Esophagus muscularis mucosa (tissue), 4 donors: ENCODE data around the gene DPYD. TPM values are rescaled to one million over a fixed set of nuclear protein-coding genes. Genes with fewer than 3 reads are reported as not detected.

Experiments used
- DNase-seq: peaks from one replicate; pipeline ENCODE4 v3.0.0-alpha.2; 2017; ENCODE audit errors: extremely low spot score
- H3K27ac ChIP-seq, 4 donors: fragments of 200-600 bp; sonication (generic); replicated peaks in 1 of 4; 1 replicate in 3 of 4; 2 replicates in 1 of 4; pipeline ENCODE4 v1.5.1; 2016 to 2019; ENCODE audit warnings: mild to moderate bottlenecking in 1 of 4
- H3K27me3 ChIP-seq, 4 donors: fragments of 200-600 bp; sonication (generic); one replicate each; pipeline versions ENCODE4 v1.5.1 to v1.6.0; 2016 to 2019
- H3K36me3 ChIP-seq, 4 donors: fragments of 200-600 bp; sonication (generic); one replicate each; pipeline ENCODE4 v1.5.1; 2016 to 2019
- H3K4me1 ChIP-seq, 4 donors: fragments of 200-600 bp; sonication (generic); one replicate each; pipeline ENCODE4 v1.5.1; 2016 to 2019
- H3K4me3 ChIP-seq, 4 donors: fragments of 200-600 bp; sonication (generic); 1 replicate in 2 of 4; 2 replicates in 2 of 4; pipeline ENCODE4 v1.5.1; 2016 to 2019; ENCODE audit warnings: mild to moderate bottlenecking in 4 of 4, moderate library complexity in 1 of 4
- H3K9me3 ChIP-seq, 4 donors: fragments of 200-600 bp; sonication (generic); 1 replicate in 3 of 4; 2 replicates in 1 of 4; pipeline ENCODE4 v1.5.1; 2016 to 2019
- EP300 ChIP-seq: sonication (generic); formaldehyde crosslinking; IDR thresholded peaks from one replicate; pipeline ENCODE4 v1.6.1; 2017; ENCODE audit warnings: antibody characterized with exemption
- POLR2A ChIP-seq: fragments of 450-650 bp; IDR thresholded peaks from one replicate; pipeline ENCODE4 v1.6.1; 2017; ENCODE audit warnings: antibody characterized with exemption, moderate library complexity, mild to moderate bottlenecking, low read depth
- POLR2AphosphoS5 ChIP-seq, 2 donors: sonication (generic); formaldehyde crosslinking; IDR thresholded peaks; one replicate each; pipeline ENCODE4 v1.6.1; 2017; ENCODE audit warnings: antibody characterized with exemption in 2 of 2
- WGBS: methylation state at CpG from one replicate; pipeline ENCODE4 v1.1.5; 2018; 5-methylcytosine and 5-hydroxymethylcytosine counted together
- intact Hi-C: fragments of 100-400 bp; cut with DNase I; formaldehyde crosslinking; loops from one replicate; pipeline ENCODE4 v1.15.1; 2023
- total RNA-seq, 4 donors: library from RNA; depleted of rRNA; stranded (reverse); fragments of >200 nt; gene quantifications; one replicate each; pipeline versions ENCODE4 v1.1.0 to v1.2.1, GENCODE V29; 2016
- TF ChIP-seq, protein P1 (sequence below), 3 experiments: fragments of 200-600 bp in 2 of 3; fragments of 450-650 bp in 1 of 3; sonication (generic) in 2 of 3; IDR thresholded peaks; one replicate each; pipeline ENCODE4 v1.5.1; 2017 to 2019; ENCODE audit warnings: antibody characterized with exemption in 3 of 3, mild to moderate bottlenecking in 2 of 3, moderate library complexity in 1 of 3

The DPYD gene
- total RNA-seq, 4 donors from 2014 or later = 31.1 to 36.6 (median 31.7) TPM

- H3K36me3 ChIP-seq = no peaks in the 10 kb centered on the region
- no peaks in the 10 kb centered on the region for H3K4me1 ChIP-seq
- H3K27me3 ChIP-seq = no peaks in the 10 kb centered on the region
- TF ChIP-seq POLR2AphosphoS5 (IDR thresholded peaks at IDR 0.05) = no peak
- TF ChIP-seq, protein P1, sequence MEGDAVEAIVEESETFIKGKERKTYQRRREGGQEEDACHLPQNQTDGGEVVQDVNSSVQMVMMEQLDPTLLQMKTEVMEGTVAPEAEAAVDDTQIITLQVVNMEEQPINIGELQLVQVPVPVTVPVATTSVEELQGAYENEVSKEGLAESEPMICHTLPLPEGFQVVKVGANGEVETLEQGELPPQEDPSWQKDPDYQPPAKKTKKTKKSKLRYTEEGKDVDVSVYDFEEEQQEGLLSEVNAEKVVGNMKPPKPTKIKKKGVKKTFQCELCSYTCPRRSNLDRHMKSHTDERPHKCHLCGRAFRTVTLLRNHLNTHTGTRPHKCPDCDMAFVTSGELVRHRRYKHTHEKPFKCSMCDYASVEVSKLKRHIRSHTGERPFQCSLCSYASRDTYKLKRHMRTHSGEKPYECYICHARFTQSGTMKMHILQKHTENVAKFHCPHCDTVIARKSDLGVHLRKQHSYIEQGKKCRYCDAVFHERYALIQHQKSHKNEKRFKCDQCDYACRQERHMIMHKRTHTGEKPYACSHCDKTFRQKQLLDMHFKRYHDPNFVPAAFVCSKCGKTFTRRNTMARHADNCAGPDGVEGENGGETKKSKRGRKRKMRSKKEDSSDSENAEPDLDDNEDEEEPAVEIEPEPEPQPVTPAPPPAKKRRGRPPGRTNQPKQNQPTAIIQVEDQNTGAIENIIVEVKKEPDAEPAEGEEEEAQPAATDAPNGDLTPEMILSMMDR (IDR thresholded peaks at IDR 0.05) = no peak
- TF ChIP-seq EP300 = no peak
- no peak for TF ChIP-seq POLR2A
- DNase-seq = no peak
- intact Hi-C loops = no loop called here
- H3K27ac ChIP-seq = no peak overlapping the region
- no peaks in the 10 kb centered on the region for H3K9me3 ChIP-seq
- 93% methylated on average over 5 of the region's 5 CpGs for WGBS
- no peak overlapping the region for H3K4me3 ChIP-seq
These were observed 718.1 kb downstream of the DPYD start for GRCh38 chr1:97202481-97203380.

- no peak for TF ChIP-seq EP300
- TF ChIP-seq, protein P1 (IDR thresholded peaks at IDR 0.05) = no peak
- TF ChIP-seq POLR2A = no peak
- TF ChIP-seq POLR2AphosphoS5 (IDR thresholded peaks at IDR 0.05) = no peak
- no peaks in the 10 kb centered on the region for H3K36me3 ChIP-seq
- WGBS = 91% methylated on average over 3 of the region's 3 CpGs
These were observed 719.2 kb downstream of the DPYD start for GRCh38 chr1:97201641-97202040.

GRCh38 chr1:97200595-97200994, 720.2 kb downstream of the DPYD start:
- DNase-seq = no peak
- no peaks in the 10 kb centered on the region for H3K27me3 ChIP-seq
- 69% methylated on average over 2 of the region's 2 CpGs for WGBS
- intact Hi-C loops = no loop called here
- H3K27ac ChIP-seq = no peak overlapping the region
- no peak overlapping the region for H3K4me3 ChIP-seq
- no peaks in the 10 kb centered on the region for H3K9me3 ChIP-seq
- TF ChIP-seq, protein P1 (IDR thresholded peaks at IDR 0.05) = no peak
- TF ChIP-seq POLR2A = no peak
- no peak for TF ChIP-seq EP300
- TF ChIP-seq POLR2AphosphoS5 (IDR thresholded peaks at IDR 0.05) = no peak
- H3K4me1 ChIP-seq = no peaks in the 10 kb centered on the region
- no peaks in the 10 kb centered on the region for H3K36me3 ChIP-seq

More at GRCh38 chr1:97201641-97202040, 719.2 kb downstream of the DPYD start:
- Histone ChIP-seq H3K9me3 (no peaks in the 10 kb centered on the region), H3K27me3 (no peaks in the 10 kb centered on the region), H3K4me3 (no peak overlapping the region), H3K27ac (no peak overlapping the region), H3K4me1 (no peaks in the 10 kb centered on the region)
- no peak for DNase-seq
- intact Hi-C loops = no loop called here

DNA sequence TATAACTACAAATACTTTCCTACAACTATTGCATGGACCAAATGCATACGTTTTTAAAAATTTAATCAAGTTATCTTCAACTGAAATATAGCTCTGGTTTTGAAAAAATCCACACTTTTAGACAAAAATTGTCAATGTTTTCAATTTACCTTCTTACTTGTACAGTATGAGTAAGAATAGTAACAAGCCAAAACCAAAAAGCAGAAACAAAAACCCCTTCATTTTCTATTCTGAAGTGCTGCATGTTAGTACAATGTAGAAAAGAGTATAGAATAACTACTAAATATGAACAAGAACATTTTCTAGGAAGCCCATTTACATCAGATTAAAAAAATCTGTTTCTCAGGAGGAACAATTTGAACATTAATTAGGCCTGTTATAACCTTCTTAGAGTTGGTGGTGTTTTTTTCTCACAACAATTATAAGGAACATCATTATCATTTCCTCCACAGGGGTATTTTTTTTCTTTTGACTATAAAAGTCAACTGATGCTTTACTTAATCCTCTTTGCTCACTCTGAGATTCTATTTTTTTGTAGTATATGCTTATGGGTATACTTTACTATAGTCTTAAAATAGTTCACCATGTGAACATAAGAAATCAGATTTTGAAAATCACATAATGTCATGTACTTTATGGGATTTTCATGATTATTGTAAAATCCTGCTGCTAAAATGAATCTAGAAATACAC, 723.9 kb downstream of the DPYD start:
- Histone ChIP-seq H3K27ac (no peak overlapping the region), H3K9me3 (no peaks in the 10 kb centered on the region), H3K27me3 (no peaks in the 10 kb centered on the region), H3K36me3 (peaks cover 0 to 9% (median 2%) of the 10 kb centered on the region in 4 donors), H3K4me3 (no peak overlapping the region), H3K4me1 (no peaks in the 10 kb centered on the region)
- intact Hi-C loops = no loop called here
- no peak for DNase-seq
- TF ChIP-seq POLR2AphosphoS5 (IDR thresholded peaks at IDR 0.05) (no peak), POLR2A (no peak), EP300 (no peak)
- TF ChIP-seq, protein P1 (IDR thresholded peaks at IDR 0.05) = no peak
- WGBS = 94% methylated on average over 1 of the region's 1 CpG
